Measurements from ENCODE around the gene ANXA3.
"Not testable (repeated sequence)": the region's sequence is repeated elsewhere in the genome, so short reads cannot be mapped to it uniquely, and the experiment has no call there.

ANXA3 gene

GRCh38 chr4:78547899-78548298, 3.7 kb upstream of the ANXA3 start:
- H3K27me3 ChIP-seq (ENCODE audit: control insufficient read depth, insufficient read depth, low read length); H3K9ac ChIP-seq (ENCODE audit: low read length); H3K36me3 ChIP-seq (ENCODE audit: control insufficient read depth, insufficient read depth, low read length); H3K4me3 ChIP-seq (ENCODE audit: low read length); H3K27ac ChIP-seq (ENCODE audit: low read depth, low read length): not testable (repeated sequence)
- peaks cover 11% of the 10 kb centered on the region for H3K4me1 ChIP-seq (ENCODE audit: control insufficient read depth, insufficient read depth, low read length)

GRCh38 chr4:78548889-78549288, 2.7 kb upstream of the ANXA3 start:
- not testable (repeated sequence) for H3K27me3 ChIP-seq (ENCODE audit: control insufficient read depth, insufficient read depth, low read length); H3K27ac ChIP-seq (ENCODE audit: low read depth, low read length); H3K9ac ChIP-seq (ENCODE audit: low read length); H3K4me3 ChIP-seq (ENCODE audit: low read length); H3K36me3 ChIP-seq (ENCODE audit: control insufficient read depth, insufficient read depth, low read length)
- peaks cover 13% of the 10 kb centered on the region for H3K4me1 ChIP-seq (ENCODE audit: control insufficient read depth, insufficient read depth, low read length)

GRCh38 chr4:78552389-78553042, 946 bp downstream of the ANXA3 start:
- Histone ChIP-seq H3K4me3 (ENCODE audit: low read length) (peak overlapping the region; percentile 86), H3K27ac (ENCODE audit: low read depth, low read length) (peak overlapping the region; percentile 86), H3K9ac (ENCODE audit: low read length) (no peak overlapping the region), H3K36me3 (ENCODE audit: control insufficient read depth, insufficient read depth, low read length) (no peaks in the 10 kb centered on the region), H3K4me1 (ENCODE audit: control insufficient read depth, insufficient read depth, low read length) (peaks cover 6% of the 10 kb centered on the region), H3K27me3 (ENCODE audit: control insufficient read depth, insufficient read depth, low read length) (no peaks in the 10 kb centered on the region)

- Histone ChIP-seq H3K36me3 (ENCODE audit: control insufficient read depth, insufficient read depth, low read length) (no peaks in the 10 kb centered on the region), H3K9ac (ENCODE audit: low read length) (no peak overlapping the region)
Measured at GRCh38 chr4:78553043-78553396, 1.4 kb downstream of the ANXA3 start.

GRCh38 chr4:78553529-78554060, 2.0 kb downstream of the ANXA3 start:
- Histone ChIP-seq H3K4me3 (ENCODE audit: low read length) (no peak overlapping the region), H3K27ac (ENCODE audit: low read depth, low read length) (no peak overlapping the region), H3K9ac (ENCODE audit: low read length) (no peak overlapping the region)

More at GRCh38 chr4:78553043-78553396, 1.4 kb downstream of the ANXA3 start:
- H3K4me1 ChIP-seq (ENCODE audit: control insufficient read depth, insufficient read depth, low read length): peaks cover 6% of the 10 kb centered on the region
- H3K4me3 ChIP-seq (ENCODE audit: low read length): peak overlapping the region; percentile 7
- H3K27ac ChIP-seq (ENCODE audit: low read depth, low read length): peak overlapping the region; percentile 86
- no peaks in the 10 kb centered on the region for H3K27me3 ChIP-seq (ENCODE audit: control insufficient read depth, insufficient read depth, low read length)

GRCh38 chr4:78556665-78557064, 5.1 kb downstream of the ANXA3 start:
- H3K27ac ChIP-seq (ENCODE audit: low read depth, low read length): no peak overlapping the region
- H3K4me1 ChIP-seq (ENCODE audit: control insufficient read depth, insufficient read depth, low read length): peaks cover 16% of the 10 kb centered on the region
- H3K36me3 ChIP-seq (ENCODE audit: control insufficient read depth, insufficient read depth, low read length): no peaks in the 10 kb centered on the region
- no peaks in the 10 kb centered on the region for H3K27me3 ChIP-seq (ENCODE audit: control insufficient read depth, insufficient read depth, low read length)
- H3K9ac ChIP-seq (ENCODE audit: low read length): no peak overlapping the region
- no peak overlapping the region for H3K4me3 ChIP-seq (ENCODE audit: low read length)

More at GRCh38 chr4:78553529-78554060, 2.0 kb downstream of the ANXA3 start:
- Histone ChIP-seq H3K4me1 (ENCODE audit: control insufficient read depth, insufficient read depth, low read length) (peaks cover 6% of the 10 kb centered on the region), H3K27me3 (ENCODE audit: control insufficient read depth, insufficient read depth, low read length) (no peaks in the 10 kb centered on the region), H3K36me3 (ENCODE audit: control insufficient read depth, insufficient read depth, low read length) (no peaks in the 10 kb centered on the region)

GRCh38 chr4:78557841-78558240, 6.3 kb downstream of the ANXA3 start:
- no peak overlapping the region for H3K4me3 ChIP-seq (ENCODE audit: low read length)
- no peak overlapping the region for H3K9ac ChIP-seq (ENCODE audit: low read length)
- H3K27ac ChIP-seq (ENCODE audit: low read depth, low read length): no peak overlapping the region
- H3K36me3 ChIP-seq (ENCODE audit: control insufficient read depth, insufficient read depth, low read length): no peaks in the 10 kb centered on the region
- H3K4me1 ChIP-seq (ENCODE audit: control insufficient read depth, insufficient read depth, low read length): peaks cover 15% of the 10 kb centered on the region
- no peaks in the 10 kb centered on the region for H3K27me3 ChIP-seq (ENCODE audit: control insufficient read depth, insufficient read depth, low read length)

- Histone ChIP-seq H3K4me3 (ENCODE audit: low read length) (no peak overlapping the region), H3K36me3 (ENCODE audit: control insufficient read depth, insufficient read depth, low read length) (no peaks in the 10 kb centered on the region), H3K9ac (ENCODE audit: low read length) (no peak overlapping the region), H3K4me1 (ENCODE audit: control insufficient read depth, insufficient read depth, low read length) (peaks cover 13% of the 10 kb centered on the region), H3K27me3 (ENCODE audit: control insufficient read depth, insufficient read depth, low read length) (no peaks in the 10 kb centered on the region), H3K27ac (ENCODE audit: low read depth, low read length) (no peak overlapping the region)
Measured at GRCh38 chr4:78558410-78558809, 6.8 kb downstream of the ANXA3 start.

- H3K4me1 ChIP-seq (ENCODE audit: control insufficient read depth, insufficient read depth, low read length): peaks cover 13% of the 10 kb centered on the region
- no peak overlapping the region for H3K4me3 ChIP-seq (ENCODE audit: low read length)
- H3K27me3 ChIP-seq (ENCODE audit: control insufficient read depth, insufficient read depth, low read length): no peaks in the 10 kb centered on the region
- H3K9ac ChIP-seq (ENCODE audit: low read length): no peak overlapping the region
- peak overlapping the region; percentile 14 for H3K27ac ChIP-seq (ENCODE audit: low read depth, low read length)
- no peaks in the 10 kb centered on the region for H3K36me3 ChIP-seq (ENCODE audit: control insufficient read depth, insufficient read depth, low read length)
Measured at GRCh38 chr4:78560296-78560963, 8.9 kb downstream of the ANXA3 start.

- no peak overlapping the region for H3K27ac ChIP-seq (ENCODE audit: low read depth, low read length)
- H3K4me1 ChIP-seq (ENCODE audit: control insufficient read depth, insufficient read depth, low read length): peaks cover 13% of the 10 kb centered on the region
- no peaks in the 10 kb centered on the region for H3K36me3 ChIP-seq (ENCODE audit: control insufficient read depth, insufficient read depth, low read length)
- no peak overlapping the region for H3K9ac ChIP-seq (ENCODE audit: low read length)
- H3K4me3 ChIP-seq (ENCODE audit: low read length): no peak overlapping the region
- no peaks in the 10 kb centered on the region for H3K27me3 ChIP-seq (ENCODE audit: control insufficient read depth, insufficient read depth, low read length)
Measured at GRCh38 chr4:78561677-78562076, 10.1 kb downstream of the ANXA3 start.

- Histone ChIP-seq H3K9ac (ENCODE audit: low read length) (no peak overlapping the region), H3K27ac (ENCODE audit: low read depth, low read length) (no peak overlapping the region), H3K4me1 (ENCODE audit: control insufficient read depth, insufficient read depth, low read length) (peaks cover 13% of the 10 kb centered on the region), H3K27me3 (ENCODE audit: control insufficient read depth, insufficient read depth, low read length) (no peaks in the 10 kb centered on the region), H3K36me3 (ENCODE audit: control insufficient read depth, insufficient read depth, low read length) (no peaks in the 10 kb centered on the region), H3K4me3 (ENCODE audit: low read length) (no peak overlapping the region)
Measured at GRCh38 chr4:78562687-78563086, 11.1 kb downstream of the ANXA3 start.

- Histone ChIP-seq H3K36me3 (ENCODE audit: control insufficient read depth, insufficient read depth, low read length) (no peaks in the 10 kb centered on the region), H3K9ac (ENCODE audit: low read length) (no peak overlapping the region), H3K27ac (ENCODE audit: low read depth, low read length) (peak overlapping the region; percentile 46), H3K4me1 (ENCODE audit: control insufficient read depth, insufficient read depth, low read length) (peaks cover 16% of the 10 kb centered on the region), H3K4me3 (ENCODE audit: low read length) (no peak overlapping the region), H3K27me3 (ENCODE audit: control insufficient read depth, insufficient read depth, low read length) (no peaks in the 10 kb centered on the region)
Measured at GRCh38 chr4:78565971-78566372, 14.4 kb downstream of the ANXA3 start.
